Stimulated activated effector memory CD8-positive, alpha-beta T cell treated with anti-CD3 and anti-CD28 coated beads, Interleukin-12 subunit alpha, Interleukin-12 subunit beta, amount 100 ng/mL, for 72 hours (primary cell): ENCODE measurements around the gene TNFRSF1A.

Experiments used
- ATAC-seq: fragments of 150-1000 bp; cut with Tn5 transposase; 2 replicates; pipeline ENCODE4 v1.10.0; 2021
- DNase-seq, 2 donors: peaks; one replicate each; pipeline ENCODE4 v3.0.0; 2021 to 2022; ENCODE audit warnings: low spot score in 2 of 2
- H3K27ac Mint-ChIP-seq: one replicate; pipeline ENCODE4 v1.8.0; 2022; ENCODE audit warnings: mild to moderate bottlenecking, mixed read lengths
- H3K36me3 Mint-ChIP-seq: one replicate; pipeline ENCODE4 v1.8.0; 2022; ENCODE audit warnings: mild to moderate bottlenecking, mixed read lengths
- H3K4me1 Mint-ChIP-seq: one replicate; pipeline ENCODE4 v1.8.0; 2022; ENCODE audit warnings: mixed read lengths
- H3K4me3 Mint-ChIP-seq: one replicate; pipeline ENCODE4 v1.8.0; 2022; ENCODE audit warnings: mild to moderate bottlenecking, mixed read lengths
- H3K9me3 Mint-ChIP-seq: one replicate; pipeline ENCODE4 v1.8.0; 2022; ENCODE audit warnings: mixed read lengths

TNFRSF1A gene

DNA sequence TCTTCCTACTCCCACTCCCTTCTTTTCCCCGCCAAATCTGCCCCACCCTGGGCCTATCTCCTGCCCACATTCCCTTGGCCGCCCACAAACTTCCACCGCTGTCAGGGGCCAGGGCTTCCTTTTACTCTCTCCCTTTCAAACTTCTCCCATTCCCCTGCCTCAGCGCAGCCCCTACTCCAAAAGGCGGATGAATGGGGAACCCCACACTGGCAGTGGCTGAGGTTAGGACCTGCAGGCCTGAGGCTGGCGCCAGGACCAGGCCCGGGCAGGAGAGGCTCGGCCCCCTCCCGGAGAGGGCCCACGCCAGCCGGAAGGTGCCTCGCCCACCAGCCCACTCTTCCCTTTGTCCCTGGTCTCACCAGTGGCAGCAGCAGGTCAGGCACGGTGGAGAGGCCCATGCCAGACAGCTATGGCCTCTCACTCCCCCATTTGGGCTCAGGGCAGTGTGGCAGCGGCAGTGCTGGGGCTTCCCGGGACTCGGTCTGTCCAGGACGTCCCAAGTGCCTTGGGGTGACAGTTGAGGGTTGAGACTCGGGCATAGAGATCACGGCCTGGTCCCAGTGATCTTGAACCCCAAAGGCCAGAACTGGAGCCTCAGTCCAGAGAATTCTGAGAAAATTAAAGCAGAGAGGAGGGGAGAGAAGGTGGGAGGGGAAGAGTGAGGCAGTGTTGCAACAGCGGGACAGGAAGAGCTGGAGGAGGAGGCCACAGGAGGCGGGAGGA, at the start of gene TNFRSF1A:
TSS of gene TNFRSF1A (minus strand) at position 660 of the 723 bp plus-strand sequence. CDS start at position 398, 262 bp downstream.
- ATAC-seq (peak; percentile 52), DNase-seq (peak in 1 of 2 donors; percentile 81)
- peaks cover 47% of the 10 kb centered on the region for H3K4me1 Mint-ChIP-seq
- no peak within 1 kb of the TSS for H3K4me3 Mint-ChIP-seq
- H3K9me3 Mint-ChIP-seq: no peaks in the 10 kb centered on the region
- no peak within 1 kb of the TSS for H3K27ac Mint-ChIP-seq
- peaks cover 8% of the 10 kb centered on the region for H3K36me3 Mint-ChIP-seq

DNA sequence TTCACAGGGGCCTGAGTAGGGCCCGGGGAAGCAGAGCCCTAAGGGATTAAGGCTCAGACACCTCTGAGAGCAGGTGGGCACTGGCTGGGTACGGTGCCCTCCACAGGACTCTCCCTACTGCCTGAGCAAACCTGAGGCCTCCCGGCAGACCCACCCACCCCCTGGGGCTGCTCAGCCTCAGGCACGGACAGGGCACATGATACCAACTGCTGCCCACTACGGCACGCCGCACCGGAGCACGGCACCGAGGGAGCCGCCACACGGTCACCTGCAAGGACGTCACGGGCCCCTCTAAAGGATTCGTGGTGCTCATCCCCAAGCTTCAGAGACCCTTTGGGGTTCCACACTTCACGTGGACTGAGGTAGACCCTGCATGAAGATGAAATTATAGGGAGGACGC, 49.1 kb upstream of the TNFRSF1A start:
- DNase-seq: no peak
- no peaks in the 10 kb centered on the region for H3K4me1 Mint-ChIP-seq
- H3K4me3 Mint-ChIP-seq: no peak overlapping the region
- H3K27ac Mint-ChIP-seq: peak overlapping the region; percentile 44
- no peak for ATAC-seq
- H3K9me3 Mint-ChIP-seq: no peaks in the 10 kb centered on the region
- no peaks in the 10 kb centered on the region for H3K36me3 Mint-ChIP-seq

DNA sequence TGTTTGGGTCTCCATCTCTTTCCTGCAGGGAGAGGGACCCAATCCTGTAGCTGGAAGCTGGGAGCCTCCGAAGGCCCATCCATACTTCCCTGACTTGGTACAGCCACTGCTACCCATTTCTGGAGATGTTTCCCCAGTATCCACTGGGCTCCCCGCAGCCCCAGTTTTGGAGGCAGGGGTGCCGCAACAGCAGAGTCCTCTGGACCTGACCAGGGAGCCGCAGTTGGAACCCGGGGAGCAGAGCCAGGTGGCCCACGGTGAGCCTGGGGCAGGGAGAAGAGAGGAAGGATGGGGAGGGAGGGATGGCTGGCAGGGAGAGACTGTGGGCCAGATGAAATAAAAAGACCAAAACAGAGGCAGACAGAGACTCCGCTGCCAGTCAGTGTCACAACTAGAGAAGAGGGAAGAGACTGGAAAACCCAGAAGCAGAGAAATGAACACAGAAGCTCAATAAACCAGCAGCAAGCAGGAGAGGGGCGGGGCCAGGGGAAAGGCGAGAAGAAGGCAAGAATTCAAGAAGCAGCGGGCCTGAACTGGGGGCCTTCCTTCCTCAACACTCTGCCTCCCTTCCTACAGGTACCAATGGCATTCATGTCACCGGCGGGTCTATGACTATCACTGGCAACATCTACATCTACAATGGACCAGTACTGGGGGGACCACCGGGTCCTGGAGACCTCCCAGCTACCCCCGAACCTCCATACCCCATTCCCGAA, 48.4 kb upstream of the TNFRSF1A start:
- Mint-ChIP-seq H3K4me3 (no peak overlapping the region), H3K9me3 (no peaks in the 10 kb centered on the region), H3K4me1 (no peaks in the 10 kb centered on the region), H3K27ac (peak overlapping the region; percentile 66), H3K36me3 (no peaks in the 10 kb centered on the region)
- no peak for DNase-seq
- no peak for ATAC-seq

GRCh38 chr12:6387541-6387940, 45.7 kb upstream of the TNFRSF1A start:
- Mint-ChIP-seq H3K36me3 (no peaks in the 10 kb centered on the region), H3K4me3 (no peak overlapping the region), H3K4me1 (peaks cover 4% of the 10 kb centered on the region), H3K9me3 (no peaks in the 10 kb centered on the region), H3K27ac (no peak overlapping the region)
- ATAC-seq (no peak), DNase-seq (no peak)

DNA sequence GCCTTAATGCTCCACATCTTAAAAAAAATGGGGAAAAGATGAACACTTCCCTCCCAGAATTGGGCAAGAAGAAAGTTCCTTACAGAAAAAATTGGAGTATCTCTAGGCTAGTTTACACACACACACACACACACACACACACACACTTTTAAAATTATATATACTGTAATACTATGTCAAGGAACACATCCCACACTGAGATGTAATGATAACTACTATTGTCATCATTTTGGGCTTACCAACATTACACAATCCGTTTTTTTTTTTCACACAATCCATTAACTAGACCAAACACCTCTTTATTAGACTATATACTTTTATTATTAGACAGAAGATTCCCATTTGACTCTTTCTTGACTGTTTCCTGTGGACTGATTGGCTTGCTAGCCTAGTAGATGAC, 44.6 kb upstream of the TNFRSF1A start:
- H3K4me3 Mint-ChIP-seq: no peak overlapping the region
- DNase-seq (no peak), ATAC-seq (no peak)
- no peak overlapping the region for H3K27ac Mint-ChIP-seq
- peaks cover 4% of the 10 kb centered on the region for H3K4me1 Mint-ChIP-seq
- no peaks in the 10 kb centered on the region for H3K36me3 Mint-ChIP-seq
- H3K9me3 Mint-ChIP-seq: no peaks in the 10 kb centered on the region

DNA sequence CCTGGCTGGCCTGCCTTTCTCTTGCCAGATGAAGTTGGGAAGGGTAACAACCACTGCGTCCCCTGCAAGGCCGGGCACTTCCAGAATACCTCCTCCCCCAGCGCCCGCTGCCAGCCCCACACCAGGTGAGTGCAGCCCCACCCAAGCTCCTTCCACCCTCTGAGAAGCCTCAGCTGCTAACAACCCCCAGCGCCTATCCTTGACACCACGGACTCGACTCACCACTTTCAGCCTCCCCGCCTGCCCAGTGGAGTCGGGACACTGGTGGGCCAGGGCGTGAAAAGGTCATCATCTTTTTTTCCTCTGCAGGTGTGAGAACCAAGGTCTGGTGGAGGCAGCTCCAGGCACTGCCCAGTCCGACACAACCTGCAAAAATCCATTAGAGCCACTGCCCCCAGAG, 44.2 kb upstream of the TNFRSF1A start:
- Mint-ChIP-seq H3K36me3 (no peaks in the 10 kb centered on the region), H3K27ac (no peak overlapping the region), H3K4me1 (peaks cover 4% of the 10 kb centered on the region), H3K4me3 (no peak overlapping the region), H3K9me3 (no peaks in the 10 kb centered on the region)
- ATAC-seq: no peak
- no peak for DNase-seq

DNA sequence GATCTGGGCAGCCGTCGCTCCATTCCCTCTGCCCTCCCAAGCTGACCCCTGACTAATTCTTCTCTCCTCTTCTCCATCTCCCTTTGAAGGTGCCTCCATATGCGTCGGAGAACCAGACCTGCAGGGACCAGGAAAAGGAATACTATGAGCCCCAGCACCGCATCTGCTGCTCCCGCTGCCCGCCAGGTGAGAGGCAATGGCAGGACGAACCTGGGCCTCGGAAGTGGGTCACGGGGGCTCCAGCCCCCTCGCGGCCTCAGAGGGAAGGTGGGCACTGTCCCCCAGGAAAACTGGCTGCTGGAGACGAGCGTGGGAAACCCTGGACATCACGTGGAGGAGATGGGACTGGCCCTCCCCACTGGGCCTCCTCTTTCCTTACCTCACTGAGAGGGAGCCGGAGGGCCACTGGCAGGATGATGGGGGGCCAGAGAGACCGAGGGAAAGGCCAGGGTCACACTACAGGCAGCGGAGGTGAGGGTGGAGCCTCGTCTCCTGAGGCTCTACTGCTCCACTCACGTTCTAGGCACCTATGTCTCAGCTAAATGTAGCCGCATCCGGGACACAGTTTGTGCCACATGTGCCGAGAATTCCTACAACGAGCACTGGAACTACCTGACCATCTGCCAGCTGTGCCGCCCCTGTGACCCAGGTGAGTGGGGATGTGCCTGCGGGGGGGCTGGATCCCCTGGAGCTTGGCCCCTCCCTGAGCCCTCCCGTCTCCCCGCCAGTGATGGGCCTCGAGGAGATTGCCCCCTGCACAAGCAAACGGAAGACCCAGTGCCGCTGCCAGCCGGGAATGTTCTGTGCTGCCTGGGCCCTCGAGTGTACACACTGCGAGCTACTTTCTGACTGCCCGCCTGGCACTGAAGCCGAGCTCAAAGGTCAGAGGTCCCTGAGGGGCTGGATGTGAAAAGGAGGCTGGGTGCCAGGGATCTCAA, 42.9 kb upstream of the TNFRSF1A start:
- ATAC-seq: no peak
- Mint-ChIP-seq H3K27ac (no peak overlapping the region), H3K9me3 (no peaks in the 10 kb centered on the region), H3K4me3 (no peak overlapping the region), H3K36me3 (no peaks in the 10 kb centered on the region), H3K4me1 (peaks cover 4% of the 10 kb centered on the region)
- DNase-seq: no peak

GRCh38 chr12:6383572-6384498, 42.0 kb upstream of the TNFRSF1A start, which contains the start of gene LTBR:
Gene LTBR, plus strand, starts transcription at chr12:6384162. Its CDS starts 197 bp downstream, at chr12:6384359.
- Mint-ChIP-seq H3K9me3 (no peaks in the 10 kb centered on the region), H3K4me3 (no peak within 1 kb of the TSS), H3K4me1 (peaks cover 4% of the 10 kb centered on the region), H3K27ac (no peak within 1 kb of the TSS), H3K36me3 (no peaks in the 10 kb centered on the region)
- DNase-seq (no peak), ATAC-seq (peak; percentile 41)

DNA sequence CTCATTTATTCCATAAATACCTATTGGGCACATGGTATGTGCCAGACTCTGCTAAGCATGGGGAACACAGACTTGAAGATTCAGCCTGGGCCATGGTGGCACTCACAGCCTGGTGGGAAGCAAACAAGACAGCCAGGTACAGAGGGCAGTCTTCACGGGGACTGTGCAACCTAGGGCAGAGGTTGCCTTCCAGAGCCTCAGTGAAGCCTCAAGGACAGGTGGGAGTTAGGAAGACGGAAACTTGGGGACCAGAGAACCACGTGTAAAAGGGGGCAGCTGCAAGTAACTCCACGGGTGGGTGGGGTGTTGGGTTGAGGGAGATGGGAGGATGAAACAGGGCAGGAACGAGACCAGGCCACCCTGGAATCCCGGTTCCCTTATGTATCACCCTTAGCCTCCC, 41.1 kb upstream of the TNFRSF1A start:
- Mint-ChIP-seq H3K4me3 (no peak overlapping the region), H3K4me1 (peaks cover 4% of the 10 kb centered on the region), H3K27ac (no peak overlapping the region)

GRCh38 chr12:6382371-6382770, 40.5 kb upstream of the TNFRSF1A start:
- Mint-ChIP-seq H3K9me3 (no peaks in the 10 kb centered on the region), H3K27ac (no peak overlapping the region), H3K36me3 (no peaks in the 10 kb centered on the region), H3K4me1 (peaks cover 8% of the 10 kb centered on the region), H3K4me3 (no peak overlapping the region)
- DNase-seq (no peak), ATAC-seq (no peak)

More for the DNA sequence above, 41.1 kb upstream of the TNFRSF1A start:
- ATAC-seq: no peak
- no peak for DNase-seq
- no peaks in the 10 kb centered on the region for H3K9me3 Mint-ChIP-seq
- no peaks in the 10 kb centered on the region for H3K36me3 Mint-ChIP-seq

GRCh38 chr12:6380141-6381121, 38.6 kb upstream of the TNFRSF1A start:
- Mint-ChIP-seq H3K9me3 (no peaks in the 10 kb centered on the region), H3K36me3 (peaks cover 4% of the 10 kb centered on the region), H3K27ac (no peak overlapping the region), H3K4me3 (no peak overlapping the region), H3K4me1 (peaks cover 28% of the 10 kb centered on the region)
- no peak for ATAC-seq
- no peak for DNase-seq

- H3K27ac Mint-ChIP-seq: no peak overlapping the region
- peaks cover 30% of the 10 kb centered on the region for H3K4me1 Mint-ChIP-seq
- no peak for DNase-seq
- H3K36me3 Mint-ChIP-seq: peaks cover 4% of the 10 kb centered on the region
- no peak for ATAC-seq
- H3K4me3 Mint-ChIP-seq: no peak overlapping the region
- H3K9me3 Mint-ChIP-seq: no peaks in the 10 kb centered on the region
These were observed 37.0 kb upstream of the TNFRSF1A start for GRCh38 chr12:6378709-6379472.

- Mint-ChIP-seq H3K4me3 (peak overlapping the region; percentile 62), H3K27ac (peak overlapping the region; percentile 83), H3K36me3 (peaks cover 4% of the 10 kb centered on the region), H3K4me1 (peaks cover 38% of the 10 kb centered on the region), H3K9me3 (no peaks in the 10 kb centered on the region)
- DNase-seq (no peak), ATAC-seq (no peak)
These were observed 35.8 kb upstream of the TNFRSF1A start for GRCh38 chr12:6377667-6377994.
